Neural cell (in vitro differentiated cells): Measurements from ENCODE around the gene GART.

Experiments
- CTCF ChIP-seq: fragments of 450-650 bp; IDR thresholded peaks from 2 replicates; pipeline ENCODE4 v1.5.1; 2014; ENCODE audit warnings: antibody characterized with exemption, mild to moderate bottlenecking, moderate library complexity; ENCODE audit not compliant: poor library complexity, severe bottlenecking
- EP300 ChIP-seq: fragments of 450-650 bp; conservative IDR thresholded peaks from 2 replicates; pipeline ENCODE4 v1.6.1; 2014; ENCODE audit warnings: antibody characterized with exemption, mild to moderate bottlenecking, moderate library complexity; ENCODE audit not compliant: poor library complexity, severe bottlenecking
- EZH2 ChIP-seq: fragments of 200-600, 300-800 bp; shearing (Covaris generic), sonication (generic); IDR thresholded peaks from 2 replicates; pipeline ENCODE4 v1.6.1; 2014; ENCODE audit warnings: antibody characterized with exemption, low read length, borderline replicate concordance, mild to moderate bottlenecking; ENCODE audit not compliant: insufficient read depth, poor library complexity, severe bottlenecking
- POLR2AphosphoS5 ChIP-seq: IDR thresholded peaks from 2 replicates; pipeline ENCODE4 v1.6.1; 2012
- RAD21 ChIP-seq: fragments of 450-650 bp; conservative IDR thresholded peaks from 2 replicates; pipeline ENCODE4 v1.6.1; 2014; ENCODE audit warnings: antibody characterized with exemption, mild to moderate bottlenecking, moderate library complexity
- SMC3 ChIP-seq: fragments of 450-650 bp; conservative IDR thresholded peaks from 2 replicates; pipeline ENCODE4 v1.6.1; 2014; ENCODE audit warnings: antibody characterized with exemption, mild to moderate bottlenecking, moderate library complexity; ENCODE audit not compliant: poor library complexity
- TAF1 ChIP-seq: IDR thresholded peaks from 2 replicates; pipeline ENCODE4 v1.6.1; 2012; ENCODE audit warnings: low read depth
- TF ChIP-seq, protein P1 (sequence below): IDR thresholded peaks from 2 replicates; pipeline ENCODE4 v1.6.1; 2012; ENCODE audit warnings: borderline replicate concordance

GRCh38 chr21:33512481-33512880, 29.4 kb downstream of the GART start:
- TF ChIP-seq EP300 (no peak), CTCF (no peak), POLR2AphosphoS5 (no peak), EZH2 (no peak), SMC3 (no peak), TAF1 (no peak), RAD21 (no peak)
- TF ChIP-seq, protein P1, sequence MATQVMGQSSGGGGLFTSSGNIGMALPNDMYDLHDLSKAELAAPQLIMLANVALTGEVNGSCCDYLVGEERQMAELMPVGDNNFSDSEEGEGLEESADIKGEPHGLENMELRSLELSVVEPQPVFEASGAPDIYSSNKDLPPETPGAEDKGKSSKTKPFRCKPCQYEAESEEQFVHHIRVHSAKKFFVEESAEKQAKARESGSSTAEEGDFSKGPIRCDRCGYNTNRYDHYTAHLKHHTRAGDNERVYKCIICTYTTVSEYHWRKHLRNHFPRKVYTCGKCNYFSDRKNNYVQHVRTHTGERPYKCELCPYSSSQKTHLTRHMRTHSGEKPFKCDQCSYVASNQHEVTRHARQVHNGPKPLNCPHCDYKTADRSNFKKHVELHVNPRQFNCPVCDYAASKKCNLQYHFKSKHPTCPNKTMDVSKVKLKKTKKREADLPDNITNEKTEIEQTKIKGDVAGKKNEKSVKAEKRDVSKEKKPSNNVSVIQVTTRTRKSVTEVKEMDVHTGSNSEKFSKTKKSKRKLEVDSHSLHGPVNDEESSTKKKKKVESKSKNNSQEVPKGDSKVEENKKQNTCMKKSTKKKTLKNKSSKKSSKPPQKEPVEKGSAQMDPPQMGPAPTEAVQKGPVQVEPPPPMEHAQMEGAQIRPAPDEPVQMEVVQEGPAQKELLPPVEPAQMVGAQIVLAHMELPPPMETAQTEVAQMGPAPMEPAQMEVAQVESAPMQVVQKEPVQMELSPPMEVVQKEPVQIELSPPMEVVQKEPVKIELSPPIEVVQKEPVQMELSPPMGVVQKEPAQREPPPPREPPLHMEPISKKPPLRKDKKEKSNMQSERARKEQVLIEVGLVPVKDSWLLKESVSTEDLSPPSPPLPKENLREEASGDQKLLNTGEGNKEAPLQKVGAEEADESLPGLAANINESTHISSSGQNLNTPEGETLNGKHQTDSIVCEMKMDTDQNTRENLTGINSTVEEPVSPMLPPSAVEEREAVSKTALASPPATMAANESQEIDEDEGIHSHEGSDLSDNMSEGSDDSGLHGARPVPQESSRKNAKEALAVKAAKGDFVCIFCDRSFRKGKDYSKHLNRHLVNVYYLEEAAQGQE: no peak
